ENCODE data around the gene CDK2AP2.

DNA sequence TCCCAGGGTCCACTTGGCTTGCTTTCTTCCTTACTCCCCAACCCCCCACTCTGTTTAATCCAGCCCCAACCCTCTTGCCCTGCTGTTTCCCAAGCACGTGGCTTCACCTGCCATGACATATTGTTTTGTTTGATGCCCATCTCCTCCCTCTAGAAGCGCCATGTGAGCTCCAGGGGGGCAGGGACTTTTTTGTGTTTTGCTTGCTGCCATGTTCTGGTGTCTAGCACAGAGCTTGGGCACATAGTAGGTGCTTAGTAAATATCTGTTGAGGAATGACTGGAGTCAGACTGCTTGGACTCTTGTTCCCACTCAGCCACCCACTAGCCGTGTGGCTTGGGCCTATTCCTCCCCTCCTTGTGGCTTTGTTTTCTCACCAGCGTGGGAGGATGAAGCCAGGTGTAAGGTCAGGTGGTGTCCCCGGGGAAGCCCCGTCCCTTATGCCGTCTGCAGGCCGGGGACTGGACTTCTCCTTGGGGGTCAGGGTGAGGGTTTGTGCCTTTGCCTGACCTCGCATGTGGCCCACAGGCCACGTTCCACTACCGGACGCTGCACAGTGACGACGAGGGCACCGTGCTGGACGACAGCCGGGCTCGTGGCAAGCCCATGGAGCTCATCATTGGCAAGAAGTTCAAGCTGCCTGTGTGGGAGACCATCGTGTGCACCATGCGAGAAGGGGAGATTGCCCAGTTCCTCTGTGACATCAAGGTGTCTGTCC lies 21.3 kb downstream of the CDK2AP2 start:
- TF ChIP-seq SMAD1 (IDR thresholded peaks at IDR 0.05; ENCODE audit: low read depth, partially characterized antibody) = peak; percentile 18
- TF ChIP-seq, protein P1, sequence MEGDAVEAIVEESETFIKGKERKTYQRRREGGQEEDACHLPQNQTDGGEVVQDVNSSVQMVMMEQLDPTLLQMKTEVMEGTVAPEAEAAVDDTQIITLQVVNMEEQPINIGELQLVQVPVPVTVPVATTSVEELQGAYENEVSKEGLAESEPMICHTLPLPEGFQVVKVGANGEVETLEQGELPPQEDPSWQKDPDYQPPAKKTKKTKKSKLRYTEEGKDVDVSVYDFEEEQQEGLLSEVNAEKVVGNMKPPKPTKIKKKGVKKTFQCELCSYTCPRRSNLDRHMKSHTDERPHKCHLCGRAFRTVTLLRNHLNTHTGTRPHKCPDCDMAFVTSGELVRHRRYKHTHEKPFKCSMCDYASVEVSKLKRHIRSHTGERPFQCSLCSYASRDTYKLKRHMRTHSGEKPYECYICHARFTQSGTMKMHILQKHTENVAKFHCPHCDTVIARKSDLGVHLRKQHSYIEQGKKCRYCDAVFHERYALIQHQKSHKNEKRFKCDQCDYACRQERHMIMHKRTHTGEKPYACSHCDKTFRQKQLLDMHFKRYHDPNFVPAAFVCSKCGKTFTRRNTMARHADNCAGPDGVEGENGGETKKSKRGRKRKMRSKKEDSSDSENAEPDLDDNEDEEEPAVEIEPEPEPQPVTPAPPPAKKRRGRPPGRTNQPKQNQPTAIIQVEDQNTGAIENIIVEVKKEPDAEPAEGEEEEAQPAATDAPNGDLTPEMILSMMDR (IDR thresholded peaks at IDR 0.05 in 2 of 3, conservative IDR thresholded peaks at IDR 0.05 in 1 of 3; ENCODE audit: control insufficient read depth in 2 of 3, extremely low read depth in 1 of 3, insufficient read depth in 1 of 3, low read depth in 3 of 3, low read length in 3 of 3) = no peak
- peak; percentile 58 for TF ChIP-seq POLR2A (IDR thresholded peaks at IDR 0.05; ENCODE audit: low read depth, low read length)
- TF ChIP-seq, protein P2, sequence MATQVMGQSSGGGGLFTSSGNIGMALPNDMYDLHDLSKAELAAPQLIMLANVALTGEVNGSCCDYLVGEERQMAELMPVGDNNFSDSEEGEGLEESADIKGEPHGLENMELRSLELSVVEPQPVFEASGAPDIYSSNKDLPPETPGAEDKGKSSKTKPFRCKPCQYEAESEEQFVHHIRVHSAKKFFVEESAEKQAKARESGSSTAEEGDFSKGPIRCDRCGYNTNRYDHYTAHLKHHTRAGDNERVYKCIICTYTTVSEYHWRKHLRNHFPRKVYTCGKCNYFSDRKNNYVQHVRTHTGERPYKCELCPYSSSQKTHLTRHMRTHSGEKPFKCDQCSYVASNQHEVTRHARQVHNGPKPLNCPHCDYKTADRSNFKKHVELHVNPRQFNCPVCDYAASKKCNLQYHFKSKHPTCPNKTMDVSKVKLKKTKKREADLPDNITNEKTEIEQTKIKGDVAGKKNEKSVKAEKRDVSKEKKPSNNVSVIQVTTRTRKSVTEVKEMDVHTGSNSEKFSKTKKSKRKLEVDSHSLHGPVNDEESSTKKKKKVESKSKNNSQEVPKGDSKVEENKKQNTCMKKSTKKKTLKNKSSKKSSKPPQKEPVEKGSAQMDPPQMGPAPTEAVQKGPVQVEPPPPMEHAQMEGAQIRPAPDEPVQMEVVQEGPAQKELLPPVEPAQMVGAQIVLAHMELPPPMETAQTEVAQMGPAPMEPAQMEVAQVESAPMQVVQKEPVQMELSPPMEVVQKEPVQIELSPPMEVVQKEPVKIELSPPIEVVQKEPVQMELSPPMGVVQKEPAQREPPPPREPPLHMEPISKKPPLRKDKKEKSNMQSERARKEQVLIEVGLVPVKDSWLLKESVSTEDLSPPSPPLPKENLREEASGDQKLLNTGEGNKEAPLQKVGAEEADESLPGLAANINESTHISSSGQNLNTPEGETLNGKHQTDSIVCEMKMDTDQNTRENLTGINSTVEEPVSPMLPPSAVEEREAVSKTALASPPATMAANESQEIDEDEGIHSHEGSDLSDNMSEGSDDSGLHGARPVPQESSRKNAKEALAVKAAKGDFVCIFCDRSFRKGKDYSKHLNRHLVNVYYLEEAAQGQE (IDR thresholded peaks at IDR 0.05; ENCODE audit: low read depth, low read length) = no peak
- TF ChIP-seq EZH2 (IDR thresholded peaks at IDR 0.05; ENCODE audit: borderline replicate concordance, control insufficient read depth, low read depth, low read length) = no peak
- TF ChIP-seq CREM (IDR thresholded peaks at IDR 0.05; ENCODE audit: low read depth) = peak; percentile 86
- TF ChIP-seq PAX5 (IDR thresholded peaks at IDR 0.05; ENCODE audit: borderline replicate concordance, low read depth, low read length) = peak; percentile 87

All from GM12878 (cell line).